DND-41 (cell line): ENCODE results near the gene RCAN1.
"Not testable (repeated sequence)": the region's sequence is repeated elsewhere in the genome, so short reads cannot be mapped to it uniquely, and the experiment has no call there.

Experiments
- ATAC-seq: fragments of 200-7000 bp; cut with Tn5 transposase; 3 replicates; pipeline ENCODE4 v1.9.1; 2021; ENCODE audit warnings: low read depth; ENCODE audit not compliant: insufficient read depth
- DNase-seq: peaks from one replicate; pipeline ENCODE4 v3.0.0-alpha.2; 2020
- H2AFZ ChIP-seq: 2 replicates; pipeline ENCODE4 v1.6.0; 2012; ENCODE audit warnings: low read depth, low read length
- H3K27ac ChIP-seq: 2 replicates; pipeline ENCODE4 v1.5.1; 2012; ENCODE audit warnings: low read length, inconsistent platforms
- H3K27me3 ChIP-seq: fragments of 200-600 bp; sonication (generic); 2 replicates; pipeline ENCODE4 v1.6.0; 2012; ENCODE audit warnings: low read length, mild to moderate bottlenecking, inconsistent platforms; ENCODE audit not compliant: insufficient read depth, poor library complexity
- H3K36me3 ChIP-seq: 2 replicates; pipeline ENCODE4 v1.5.1; 2012; ENCODE audit warnings: low read length, inconsistent platforms; ENCODE audit not compliant: insufficient read depth
- H3K4me1 ChIP-seq: 2 replicates; pipeline ENCODE4 v1.5.1; 2012; ENCODE audit warnings: mild to moderate bottlenecking, low read length; ENCODE audit not compliant: insufficient read depth
- H3K4me2 ChIP-seq: 2 replicates; pipeline ENCODE4 v1.6.0; 2012; ENCODE audit warnings: mild to moderate bottlenecking, moderate library complexity, low read length, inconsistent platforms; ENCODE audit not compliant: insufficient read depth
- H3K4me3 ChIP-seq, 2 experiments: fragments of 200-600 bp in 1 of 2; shearing (Covaris generic) in 1 of 2; 2 replicates each; pipeline ENCODE4 v1.5.1; 2012 to 2016; ENCODE audit warnings: inconsistent platforms in 2 of 2, low read length in 2 of 2, mild to moderate bottlenecking in 2 of 2, low read depth in 1 of 2, moderate library complexity in 1 of 2
- H3K79me2 ChIP-seq: 2 replicates; pipeline ENCODE4 v1.6.0; 2012; ENCODE audit warnings: low read length, inconsistent platforms; ENCODE audit not compliant: insufficient read depth
- H3K9ac ChIP-seq: 2 replicates; pipeline ENCODE4 v1.6.0; 2012; ENCODE audit warnings: low read depth, mild to moderate bottlenecking, inconsistent platforms, low read length, moderate library complexity
- H3K9me3 ChIP-seq: 2 replicates; pipeline ENCODE4 v1.5.1; 2012; ENCODE audit warnings: low read length, moderate library complexity, mild to moderate bottlenecking, inconsistent platforms; ENCODE audit not compliant: insufficient read depth, severe bottlenecking
- H4K20me1 ChIP-seq: 2 replicates; pipeline ENCODE4 v1.6.0; 2012; ENCODE audit warnings: low read length; ENCODE audit not compliant: insufficient read depth
- CTCF ChIP-seq: IDR thresholded peaks from 2 replicates; pipeline ENCODE4 v1.5.1; 2012; ENCODE audit warnings: borderline replicate concordance, low read length, moderate library complexity, mild to moderate bottlenecking; ENCODE audit not compliant: poor library complexity, severe bottlenecking; ENCODE audit errors: extremely low read depth
- EZH2 ChIP-seq: IDR thresholded peaks from 3 replicates; pipeline ENCODE4 v1.6.1; 2012; ENCODE audit warnings: borderline replicate concordance, low read depth, mild to moderate bottlenecking, moderate library complexity, low read length, inconsistent platforms; ENCODE audit not compliant: severe bottlenecking

The RCAN1 gene

GRCh38 chr21:34570313-34570712, 44.6 kb downstream of the RCAN1 start:
- H3K4me2 ChIP-seq = no peak overlapping the region
- H3K36me3 ChIP-seq = peaks cover 13% of the 10 kb centered on the region
- H3K27me3 ChIP-seq = no peaks in the 10 kb centered on the region
- no peak for ATAC-seq
- H3K9me3 ChIP-seq = no peaks in the 10 kb centered on the region
- no peak overlapping the region for H3K27ac ChIP-seq
- no peak for DNase-seq
- peaks cover 39% of the 10 kb centered on the region for H3K79me2 ChIP-seq
- H2AFZ ChIP-seq = no peak overlapping the region
- peaks cover 20% of the 10 kb centered on the region for H3K4me1 ChIP-seq
- peaks cover 4% of the 10 kb centered on the region; the same call in 1 of the 2 replicates for H4K20me1 ChIP-seq
- TF ChIP-seq EZH2 (no peak), CTCF (no peak)
- no peak overlapping the region for H3K4me3 ChIP-seq
- H3K9ac ChIP-seq = no peak overlapping the region

- Histone ChIP-seq H4K20me1 (peaks cover 7% of the 10 kb centered on the region; the same call in 1 of the 2 replicates), H3K79me2 (peaks cover 39% of the 10 kb centered on the region), H3K27ac (no peak overlapping the region), H2AFZ (no peak overlapping the region), H3K4me1 (peaks cover 11% of the 10 kb centered on the region), H3K27me3 (no peaks in the 10 kb centered on the region), H3K4me3 (no peak overlapping the region), H3K9me3 (no peaks in the 10 kb centered on the region), H3K9ac (no peak overlapping the region), H3K36me3 (peaks cover 16% of the 10 kb centered on the region), H3K4me2 (no peak overlapping the region)
- TF ChIP-seq CTCF (no peak), EZH2 (no peak)
- DNase-seq (no peak), ATAC-seq (no peak)
These were observed 45.4 kb downstream of the RCAN1 start for GRCh38 chr21:34569381-34569979.

- H3K4me3 ChIP-seq, ATAC-seq, H3K27ac ChIP-seq, H3K9ac ChIP-seq, H3K4me1 ChIP-seq, H2AFZ ChIP-seq, H3K9me3 ChIP-seq, H4K20me1 ChIP-seq, DNase-seq, H3K4me2 ChIP-seq, H3K27me3 ChIP-seq: not testable (repeated sequence)
- Histone ChIP-seq H3K36me3 (peaks cover 16% of the 10 kb centered on the region), H3K79me2 (peaks cover 37% of the 10 kb centered on the region)
These were observed 46.1 kb downstream of the RCAN1 start for GRCh38 chr21:34568801-34569200.

- no peak for DNase-seq
- Histone ChIP-seq H3K4me1 (no peaks in the 10 kb centered on the region), H3K9me3 (no peaks in the 10 kb centered on the region), H3K4me3 (no peak overlapping the region), H3K4me2 (no peak overlapping the region), H3K27me3 (no peaks in the 10 kb centered on the region), H3K36me3 (peaks cover 20% of the 10 kb centered on the region), H3K27ac (no peak overlapping the region), H3K9ac (no peak overlapping the region), H4K20me1 (peaks cover 7% of the 10 kb centered on the region; the same call in 1 of the 2 replicates), H2AFZ (no peak overlapping the region), H3K79me2 (peaks cover 28% of the 10 kb centered on the region)
- ATAC-seq = no peak
- no peak for TF ChIP-seq EZH2
These were observed 47.2 kb downstream of the RCAN1 start for GRCh38 chr21:34567604-34568155.
